SK-N-SH treated with all-trans-retinoic acid at 6 μM for 48 hours (cell line): Measurements from ENCODE around the gene TDRD12.

ENCODE experiments used
- ARNTL ChIP-seq: fragments of 450-650 bp; formaldehyde crosslinking; IDR thresholded peaks from 2 replicates; pipeline ENCODE4 v1.5.0; 2020; ENCODE audit warnings: low read depth, mild to moderate bottlenecking, moderate library complexity, borderline replicate concordance
- BACH2 ChIP-seq: fragments of 250-450 bp; sonication (Bioruptor Pico); IDR thresholded peaks from 2 replicates; pipeline ENCODE4 v1.9.0; 2021; ENCODE audit warnings: mild to moderate bottlenecking, borderline replicate concordance
- CSDC2 ChIP-seq: fragments of 250-450 bp; sonication (Bioruptor Pico); IDR thresholded peaks from 2 replicates; pipeline ENCODE4 v1.5.0; 2020; ENCODE audit warnings: mild to moderate bottlenecking, moderate library complexity
- ESRRG ChIP-seq: fragments of 250-450 bp; sonication (Bioruptor Pico); IDR thresholded peaks from 2 replicates; pipeline ENCODE4 v1.6.1; 2021; ENCODE audit warnings: mild to moderate bottlenecking
- GLIS3 ChIP-seq: fragments of 250-450 bp; sonication (Bioruptor Pico); IDR thresholded peaks from 2 replicates; pipeline ENCODE4 v1.5.0; 2020; ENCODE audit warnings: mild to moderate bottlenecking, moderate library complexity
- PATZ1 ChIP-seq: fragments of 250-450 bp; sonication (Bioruptor Pico); IDR thresholded peaks from 2 replicates; pipeline ENCODE4 v1.8.0; 2020; ENCODE audit warnings: mild to moderate bottlenecking, moderate library complexity, borderline replicate concordance
- PPARA ChIP-seq: fragments of 250-450 bp; sonication (Bioruptor Pico); IDR thresholded peaks from 2 replicates; pipeline ENCODE4 v1.5.0; 2020; ENCODE audit warnings: mild to moderate bottlenecking, borderline replicate concordance
- RARB ChIP-seq: fragments of 250-450 bp; sonication (Bioruptor Pico); IDR thresholded peaks from 2 replicates; pipeline ENCODE4 v1.8.0; 2021; ENCODE audit warnings: mild to moderate bottlenecking, moderate library complexity
- TOX ChIP-seq: fragments of 250-450 bp; sonication (Bioruptor Pico); IDR thresholded peaks from 2 replicates; pipeline ENCODE4 v1.8.0; 2021; ENCODE audit warnings: mild to moderate bottlenecking, moderate library complexity, borderline replicate concordance
- TSHZ2 ChIP-seq: fragments of 250-450 bp; sonication (Bioruptor Pico); IDR thresholded peaks from 2 replicates; pipeline ENCODE4 v1.5.0; 2020; ENCODE audit warnings: mild to moderate bottlenecking, moderate library complexity
- ZFP3 ChIP-seq: fragments of 250-450 bp; sonication (Bioruptor Pico); IDR thresholded peaks from 2 replicates; pipeline ENCODE4 v1.5.0; 2020; ENCODE audit warnings: mild to moderate bottlenecking, moderate library complexity
- ZFP30 ChIP-seq: fragments of 450-650 bp; formaldehyde crosslinking; IDR thresholded peaks from 2 replicates; pipeline ENCODE4 v1.5.0; 2022; ENCODE audit warnings: mild to moderate bottlenecking, moderate library complexity
- ZNF565 ChIP-seq: fragments of 450-650 bp; formaldehyde crosslinking; conservative IDR thresholded peaks from 2 replicates; pipeline ENCODE4 v1.5.0; 2020; ENCODE audit warnings: low read depth, mild to moderate bottlenecking, moderate library complexity
- ZNF8 ChIP-seq: fragments of 450-650 bp; formaldehyde crosslinking; IDR thresholded peaks from 2 replicates; pipeline ENCODE4 v1.5.0; 2020; ENCODE audit warnings: mild to moderate bottlenecking, moderate library complexity

- TF ChIP-seq ZFP30 (CRISPR knock-in tag) (no peak), ZNF565 (CRISPR knock-in tag) (no peak), PATZ1 (CRISPR knock-in tag) (no peak), PPARA (no peak), ZNF8 (CRISPR knock-in tag) (no peak), ESRRG (CRISPR knock-in tag) (no peak), GLIS3 (no peak), RARB (no peak), CSDC2 (CRISPR knock-in tag) (no peak), TSHZ2 (CRISPR knock-in tag) (no peak), ARNTL (no peak), TOX (no peak), BACH2 (no peak), ZFP3 (CRISPR knock-in tag) (no peak)
Observed at GRCh38 chr19:32671883-32672593, 47.5 kb upstream of the TDRD12 start.
